CD4-positive, alpha-beta T cell (primary cell): ENCODE data around the gene PLCB2. TPM values are rescaled to one million over a fixed set of nuclear protein-coding genes. Genes with fewer than 3 reads are reported as not detected.

Experiments
- ATAC-seq: fragments of 200-7000 bp; cut with Tn5 transposase; one replicate; pipeline ENCODE4 v1.10.0; 2022; ENCODE audit warnings: mild to moderate bottlenecking; ENCODE audit not compliant: poor library complexity
- CTCF ChIA-PET: fragments of 350-600 bp; sonication (Branson Sonifier 250); formaldehyde crosslinking; loops from one replicate; lab custom pipeline; 2021; ENCODE audit warnings: antibody characterized with exemption, inconsistent platforms; lab: Charles Lee
- POLR2A ChIA-PET: fragments of 350-600 bp; sonication (Branson Sonifier 250); formaldehyde crosslinking; loops from one replicate; lab custom pipeline; 2021; ENCODE audit warnings: antibody characterized with exemption, inconsistent platforms; lab: Charles Lee
- DNase-seq, 14 experiments: peaks; one replicate each; pipeline ENCODE4 v3.0.0-alpha.2; 2013 to 2020; ENCODE audit warnings: mixed read lengths in 2 of 14
- H3K27ac ChIP-seq, 2 donors: one replicate each; pipeline versions ENCODE4 v1.5.1 to v1.7.0; 2013; ENCODE audit warnings: low read length in 2 of 2, low read depth in 1 of 2, mild to moderate bottlenecking in 1 of 2
- H3K27me3 ChIP-seq, 2 experiments: 1 replicate in 1 of 2; 2 replicates in 1 of 2; pipeline versions ENCODE4 v1.6.1 to v1.7.0; 2013; ENCODE audit warnings: low read length in 2 of 2, control low read depth in 1 of 2, mild to moderate bottlenecking in 1 of 2, moderate library complexity in 1 of 2; ENCODE audit not compliant: insufficient read depth in 2 of 2, control insufficient read depth in 1 of 2
- H3K36me3 ChIP-seq: one replicate; pipeline ENCODE4 v1.6.1; 2013; ENCODE audit warnings: low read length, control low read depth; ENCODE audit not compliant: insufficient read depth
- H3K4me1 ChIP-seq: one replicate; pipeline ENCODE4 v1.6.1; 2013; ENCODE audit warnings: low read length, control low read depth; ENCODE audit not compliant: insufficient read depth
- H3K4me3 ChIP-seq: one replicate; pipeline ENCODE4 v1.5.1; 2013; ENCODE audit warnings: mild to moderate bottlenecking, low read length, moderate library complexity
- H3K9me3 ChIP-seq, 2 experiments: 1 replicate in 1 of 2; 2 replicates in 1 of 2; pipeline versions ENCODE4 v1.6.1 to v1.7.0; 2013; ENCODE audit warnings: low read length in 2 of 2, mild to moderate bottlenecking in 2 of 2, control low read depth in 1 of 2, moderate library complexity in 1 of 2; ENCODE audit not compliant: control insufficient read depth in 1 of 2, insufficient read depth in 1 of 2
- H3K27ac Mint-ChIP-seq: one replicate; pipeline ENCODE4 v1.8.0; 2020; ENCODE audit warnings: mixed read lengths
- H3K27me3 Mint-ChIP-seq: one replicate; pipeline ENCODE4 v1.8.0; 2021; ENCODE audit warnings: mixed read lengths
- H3K36me3 Mint-ChIP-seq: one replicate; pipeline ENCODE4 v1.8.0; 2021; ENCODE audit warnings: low read depth, mixed read lengths
- H3K4me1 Mint-ChIP-seq: one replicate; pipeline ENCODE4 v1.8.0; 2021; ENCODE audit warnings: low read depth, mixed read lengths
- H3K4me3 Mint-ChIP-seq: one replicate; pipeline ENCODE4 v1.8.0; 2020; ENCODE audit warnings: mild to moderate bottlenecking, mixed read lengths
- H3K9me3 Mint-ChIP-seq: one replicate; pipeline ENCODE4 v1.8.0; 2020; ENCODE audit warnings: mixed read lengths
- CTCF ChIP-seq: fragments of 200-600 bp; IDR thresholded peaks from one replicate; pipeline ENCODE4 v1.8.0; 2022; ENCODE audit warnings: antibody characterized with exemption, mild to moderate bottlenecking
- intact Hi-C, 2 experiments: fragments of 100-400 bp; cut with DNase I in 1 of 2; cut with micrococcal nuclease in 1 of 2; formaldehyde crosslinking; loops; one replicate each; pipeline versions ENCODE4 v1.15.1 to v1.9.0; 2023 to 2025; cut with DNase I, micrococcal nuclease
- total RNA-seq, 174 experiments: library from RNA in 2 of 174; stranded (reverse) in 2 of 174; gene quantifications; one replicate each; pipeline ENCODE4 v1.2.3 and lab custom pipeline; 2021 to 2026

The PLCB2 gene
- total RNA-seq, 2 experiments from 2014 or later = 206 to 222 TPM

GRCh38 chr15:40271685-40272484 is 35.9 kb downstream of the PLCB2 start:
- Mint-ChIP-seq H3K36me3 (no peaks in the 10 kb centered on the region), H3K27ac (no peak overlapping the region), H3K4me1 (peaks cover 7% of the 10 kb centered on the region), H3K4me3 (no peak overlapping the region), H3K9me3 (no peaks in the 10 kb centered on the region), H3K27me3 (peaks cover 6% of the 10 kb centered on the region)
- Histone ChIP-seq H3K27me3 (no peaks in the 10 kb centered on the region), H3K36me3 (no peaks in the 10 kb centered on the region), H3K27ac (no peak overlapping the region), H3K9me3 (peaks cover 0 to 4% of the 10 kb centered on the region in 2 experiments), H3K4me1 (peaks cover 7% of the 10 kb centered on the region), H3K4me3 (no peak overlapping the region)
- DNase-seq = no peak
- CTCF ChIA-PET = interaction anchor here (1.0 to 3.5 kb wide), 2 partner anchors 54 to 223 kb away, joined by 3 to 27 read pairs; no protein-coding TSS in a partner anchor
- POLR2A ChIA-PET = interaction anchor here (0.6 kb wide), 1 partner anchor 78 kb away, joined by 3 read pairs; no protein-coding TSS in a partner anchor
- TF ChIP-seq CTCF = no peak
- intact Hi-C loops = loop anchor here (5.0 to 10.0 kb wide), 3 partner anchors 385 to 1567 kb away; no protein-coding TSS in a partner anchor
- no peak for ATAC-seq

- DNase-seq (no peak), ATAC-seq (no peak)
- no peak for TF ChIP-seq CTCF
- Histone ChIP-seq H3K27ac (no peak overlapping the region), H3K4me1 (peaks cover 7% of the 10 kb centered on the region), H3K36me3 (no peaks in the 10 kb centered on the region), H3K9me3 (peaks cover 0 to 4% of the 10 kb centered on the region in 2 experiments), H3K27me3 (no peaks in the 10 kb centered on the region), H3K4me3 (no peak overlapping the region)
- Mint-ChIP-seq H3K9me3 (no peaks in the 10 kb centered on the region), H3K4me3 (no peak overlapping the region), H3K27me3 (peaks cover 6% of the 10 kb centered on the region), H3K36me3 (no peaks in the 10 kb centered on the region), H3K27ac (no peak overlapping the region), H3K4me1 (peaks cover 7% of the 10 kb centered on the region)
- CTCF ChIA-PET = no interaction called here
- POLR2A ChIA-PET = no interaction called here
- intact Hi-C loops = loop anchor here (5.0 to 10.0 kb wide), 3 partner anchors 383 to 1566 kb away; no protein-coding TSS in a partner anchor
Observed at GRCh38 chr15:40270246-40270995, 37.3 kb downstream of the PLCB2 start.

- CTCF ChIA-PET = no interaction called here
- no peaks in the 10 kb centered on the region for H3K36me3 ChIP-seq
- H3K4me1 Mint-ChIP-seq = peaks cover 3% of the 10 kb centered on the region
- peaks cover 4% of the 10 kb centered on the region for H3K4me1 ChIP-seq
- no peak overlapping the region for H3K27ac ChIP-seq
- H3K36me3 Mint-ChIP-seq = no peaks in the 10 kb centered on the region
- no peak overlapping the region for H3K27ac Mint-ChIP-seq
- H3K9me3 Mint-ChIP-seq = no peaks in the 10 kb centered on the region
- DNase-seq = no peak
- no peak overlapping the region for H3K4me3 ChIP-seq
- POLR2A ChIA-PET = no interaction called here
- peaks cover 2% of the 10 kb centered on the region for H3K27me3 Mint-ChIP-seq
- H3K4me3 Mint-ChIP-seq = no peak overlapping the region
- no peak for TF ChIP-seq CTCF
- no peaks in the 10 kb centered on the region for H3K27me3 ChIP-seq
- ATAC-seq = no peak
- intact Hi-C loops = loop anchor here (5.0 to 10.0 kb wide), 3 partner anchors 382 to 1565 kb away; no protein-coding TSS in a partner anchor
- H3K9me3 ChIP-seq = peaks cover 0 to 4% of the 10 kb centered on the region in 2 experiments
Observed at GRCh38 chr15:40269604-40270003, 38.1 kb downstream of the PLCB2 start.
